Hematopoietic multipotent progenitor cell treated with erythropoietin and hydrocortisone succinate and interleukin-3 and kit ligand, for 4 days (in vitro differentiated cells): ENCODE measurements around the gene GNAO1.
A peak's percentile ranks its signal among the peaks of the same experiment; 100 is the strongest.

Experiments used
- DNase-seq: peaks from one replicate; pipeline ENCODE4 v3.0.0-alpha.2; 2015

Gene GNAO1

DNA sequence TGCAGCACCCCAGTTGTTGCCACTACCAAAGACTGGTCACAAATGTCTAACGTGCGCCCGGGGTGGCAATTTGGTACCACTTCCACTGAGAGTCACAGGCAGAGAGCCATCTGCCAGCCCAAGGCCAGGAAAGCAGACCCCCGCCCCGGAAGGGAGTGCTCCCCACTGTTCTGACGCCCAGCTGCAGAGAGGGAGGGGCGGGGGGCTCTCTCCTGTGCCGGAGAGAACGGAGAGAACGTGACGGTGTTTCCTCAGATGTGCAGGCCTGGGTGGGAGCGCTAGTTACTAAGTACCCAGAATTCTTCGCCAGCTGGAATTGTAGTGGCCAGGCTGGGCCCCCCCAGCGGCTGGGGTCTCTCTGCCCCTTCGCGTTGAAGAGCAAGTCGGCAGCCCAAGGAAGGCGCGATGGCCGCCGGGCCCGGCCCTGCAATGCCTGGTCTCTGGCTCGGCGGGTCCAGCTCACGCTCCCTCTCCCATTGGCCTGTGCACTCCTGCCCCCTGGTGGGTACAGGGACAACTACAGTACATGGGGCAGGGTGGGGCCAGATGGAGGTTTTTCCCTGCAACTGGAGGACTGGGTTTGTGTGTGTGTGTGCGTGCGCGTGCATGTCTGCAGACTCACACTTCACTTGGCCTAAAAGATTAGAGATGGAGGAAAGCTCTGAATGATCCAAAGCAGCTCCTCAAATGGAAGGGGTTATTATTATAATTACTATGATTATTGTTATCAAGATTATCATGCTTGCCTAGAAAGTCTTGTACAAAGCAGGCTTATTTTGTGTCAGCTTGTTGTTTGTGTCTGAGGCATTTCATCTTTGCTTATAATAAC is 126.9 kb downstream of the GNAO1 start:
- peak; percentile 88 for DNase-seq

DNA sequence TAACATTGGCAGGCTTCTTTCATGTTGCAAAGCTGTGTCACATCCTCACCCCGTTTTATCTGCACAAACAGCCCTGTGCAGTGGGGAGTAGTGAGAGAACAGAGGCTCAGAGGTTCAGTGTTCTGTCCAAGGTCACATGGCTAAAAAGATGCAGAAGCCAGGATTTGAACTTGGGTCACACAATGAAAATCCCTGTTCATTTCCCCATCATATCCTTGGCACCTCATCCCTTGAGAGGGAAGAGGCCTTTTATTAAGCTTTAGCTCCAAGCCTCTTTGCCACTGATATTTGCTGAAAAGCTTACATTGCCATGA is 127.5 kb downstream of the GNAO1 start:
- DNase-seq, result no peak

DNA sequence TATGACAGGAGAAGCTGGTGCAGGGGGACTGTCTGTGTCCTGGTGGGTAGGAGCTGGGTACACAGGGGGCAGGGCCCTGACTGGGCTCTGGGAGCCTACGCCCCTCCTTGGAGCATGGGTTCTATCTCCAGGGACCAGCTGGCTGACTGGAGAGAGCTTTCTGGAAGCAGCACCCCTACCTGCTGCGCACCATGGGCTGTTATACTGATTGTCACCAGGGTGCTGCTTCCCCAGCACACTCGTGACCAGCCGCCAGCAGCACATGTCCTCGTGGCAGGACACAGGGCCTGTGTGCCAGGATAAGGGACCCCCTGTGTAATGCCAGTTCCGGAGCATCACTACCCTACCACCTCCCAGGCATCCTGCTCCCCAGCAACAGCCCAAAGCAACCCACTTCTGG is 128.1 kb downstream of the GNAO1 start:
- DNase-seq, result peak; percentile 60

DNA sequence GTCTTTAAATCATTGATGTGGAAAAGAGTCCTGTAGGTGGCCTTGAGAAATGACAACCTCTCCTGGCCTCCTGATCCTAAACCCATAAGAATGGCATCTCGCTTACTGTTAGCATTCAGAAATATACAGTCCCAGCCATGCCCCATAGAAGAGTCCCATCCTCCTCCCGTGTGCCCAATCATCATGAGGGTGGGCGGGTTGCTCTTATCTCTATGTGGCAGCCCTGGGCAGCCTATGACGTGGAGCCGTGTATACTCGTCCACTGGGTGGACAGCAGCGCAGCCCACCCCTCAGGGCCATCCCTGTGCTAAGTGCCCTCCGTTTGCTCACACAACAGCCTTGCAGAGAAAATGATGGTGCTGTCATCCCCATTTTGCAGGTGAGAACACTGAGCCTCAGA is 128.8 kb downstream of the GNAO1 start:
- peak; percentile 56 for DNase-seq

DNA sequence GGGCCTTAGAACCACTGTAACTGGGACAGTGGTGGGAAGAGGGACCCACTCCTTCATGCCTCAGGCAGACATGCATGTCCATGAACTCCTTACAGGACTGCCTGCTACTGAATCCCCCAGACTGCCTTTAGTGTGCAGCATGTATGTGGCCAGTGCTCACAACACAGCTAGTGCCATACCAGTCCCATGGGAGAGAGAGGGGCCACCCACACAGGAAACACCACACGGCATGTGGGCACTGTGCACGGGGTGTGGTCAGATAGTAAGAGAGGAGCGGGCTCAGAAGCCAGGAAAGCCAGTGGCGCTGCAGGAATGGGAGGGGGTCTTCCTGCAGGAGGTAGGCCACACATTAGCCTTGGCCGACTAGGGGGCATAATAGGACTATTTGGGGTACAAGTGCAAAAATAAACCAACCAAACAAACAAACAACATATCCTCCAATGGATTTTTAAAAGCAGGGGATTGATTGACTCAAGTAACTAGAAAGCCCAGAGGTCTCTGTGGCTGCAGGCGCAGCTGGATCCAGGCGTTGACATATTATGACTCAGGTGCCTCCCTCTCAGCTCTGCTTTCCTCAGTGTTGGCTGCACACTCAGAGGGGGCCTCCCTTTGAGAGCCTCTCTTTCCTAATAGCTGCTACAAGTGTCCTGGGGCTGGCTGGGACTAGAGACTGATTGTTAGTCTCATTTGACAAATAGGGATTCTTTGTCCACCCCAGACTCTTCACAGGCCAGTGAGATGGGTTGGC is 129.7 kb downstream of the GNAO1 start:
- peak; percentile 50 for DNase-seq

DNA sequence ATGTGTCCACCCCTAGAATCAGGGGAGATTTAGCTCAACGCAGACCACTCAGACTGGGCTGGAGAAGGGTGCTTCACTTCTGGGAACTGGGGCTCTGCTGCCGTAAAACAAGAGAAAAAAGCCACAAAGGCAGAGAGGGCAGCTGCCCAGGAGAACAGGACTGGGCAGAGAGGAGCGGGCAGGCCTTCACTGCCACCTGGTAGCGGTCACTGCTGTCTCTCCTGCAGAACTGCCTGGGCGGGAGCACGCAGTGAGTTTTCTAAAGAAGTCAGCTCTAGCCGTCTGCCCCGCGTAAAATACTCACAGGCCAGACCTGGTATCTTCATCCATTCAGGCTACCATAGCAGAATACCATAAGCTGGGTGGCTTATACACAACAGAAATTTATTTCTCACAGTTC is 130.3 kb downstream of the GNAO1 start:
- DNase-seq, result no peak

DNA sequence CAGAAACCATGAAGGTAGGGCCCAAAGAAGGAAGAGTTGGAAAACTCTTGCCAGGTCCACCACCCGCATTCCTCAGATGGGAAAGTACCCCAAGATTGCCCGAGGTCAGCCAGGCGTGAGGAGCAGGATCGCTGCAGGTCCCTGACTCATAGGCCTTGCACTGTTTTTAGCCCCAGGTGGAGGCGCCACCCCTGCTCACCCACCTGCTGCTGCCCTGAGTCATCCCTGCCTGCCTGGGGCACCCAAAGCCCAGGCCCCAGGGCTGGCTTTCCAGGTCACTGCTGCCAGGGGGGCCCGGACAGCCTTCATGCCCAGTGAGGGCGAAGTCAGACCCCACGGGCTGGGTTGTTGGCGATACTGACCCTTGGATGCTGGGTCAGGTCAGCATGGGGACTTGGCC is 133.1 kb downstream of the GNAO1 start:
- no peak for DNase-seq

DNA sequence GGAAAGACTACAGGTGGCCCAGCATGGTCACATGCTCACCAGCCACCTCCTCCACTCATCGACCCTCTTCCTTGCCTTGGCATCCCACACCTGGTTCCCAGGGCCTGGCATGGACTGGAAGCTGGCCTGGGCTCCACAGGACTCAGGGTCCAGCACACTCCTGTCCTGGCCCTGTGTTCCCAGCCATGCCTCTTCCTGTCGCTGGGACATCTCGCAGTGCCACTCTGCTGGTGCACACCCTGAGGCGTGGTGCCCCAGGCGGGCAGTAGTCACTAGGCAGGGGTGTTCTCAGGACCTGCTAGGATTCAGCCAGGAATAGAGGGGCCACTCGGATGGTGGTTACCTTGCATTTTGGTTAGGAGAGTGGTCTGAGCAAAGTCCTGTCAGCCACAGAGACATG is 134.7 kb downstream of the GNAO1 start:
- no peak for DNase-seq

DNA sequence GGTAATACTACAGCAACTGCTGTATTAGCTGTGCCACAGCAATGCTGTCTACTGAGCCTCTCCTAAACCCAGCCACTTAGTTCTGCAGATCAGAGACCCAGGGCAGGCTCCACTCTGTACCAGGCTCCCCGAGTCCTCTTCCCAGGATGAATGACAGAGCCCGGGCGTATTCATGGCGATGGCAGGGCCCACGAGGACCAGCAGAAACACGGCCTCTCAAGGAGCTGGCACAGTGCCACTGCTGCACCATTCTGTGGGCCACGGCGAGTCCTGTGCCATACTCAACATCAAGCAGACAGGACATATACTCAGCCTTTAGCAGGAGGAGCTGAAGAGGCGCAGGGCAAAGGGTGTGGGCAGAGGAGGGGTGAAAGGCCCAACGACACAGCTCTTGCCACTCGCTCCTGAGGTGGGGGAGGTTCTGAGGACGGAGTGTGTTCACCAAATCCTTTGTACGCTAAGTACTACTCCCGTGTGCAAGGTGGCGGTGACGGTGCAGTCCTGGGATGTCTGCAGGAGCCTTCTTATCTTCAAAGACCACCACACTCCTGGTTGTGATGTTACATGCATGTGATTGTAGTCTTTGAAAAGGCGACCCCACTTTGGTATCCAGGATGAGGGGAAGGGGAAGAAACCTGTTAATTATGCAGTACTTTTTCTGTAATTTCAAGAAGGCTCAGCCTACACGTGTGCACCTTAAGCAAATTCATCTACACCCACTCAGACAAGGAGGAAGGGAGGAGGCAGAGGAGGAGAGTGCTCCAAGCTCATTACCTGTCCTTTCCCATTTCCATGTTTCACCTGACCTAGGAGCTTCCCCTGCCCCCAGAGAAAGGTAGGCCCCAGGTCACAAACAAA is 136.0 kb downstream of the GNAO1 start:
- no peak for DNase-seq

DNA sequence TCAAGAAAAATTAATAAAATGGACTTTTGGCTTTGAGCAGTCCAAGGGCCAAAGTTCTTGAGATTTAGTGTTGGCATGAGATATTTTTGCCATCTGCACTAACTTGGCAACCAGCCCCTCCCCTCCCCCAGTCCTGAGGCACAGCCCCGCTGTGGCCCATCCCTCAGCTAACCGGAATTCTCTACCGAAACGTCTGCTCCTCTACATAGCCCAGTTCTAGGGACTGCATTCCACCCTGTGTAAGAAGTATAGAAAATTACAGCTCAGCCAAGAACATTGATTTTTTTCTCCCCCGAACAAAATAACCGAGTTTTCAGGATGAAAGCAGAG is 136.6 kb downstream of the GNAO1 start:
- no peak for DNase-seq

DNA sequence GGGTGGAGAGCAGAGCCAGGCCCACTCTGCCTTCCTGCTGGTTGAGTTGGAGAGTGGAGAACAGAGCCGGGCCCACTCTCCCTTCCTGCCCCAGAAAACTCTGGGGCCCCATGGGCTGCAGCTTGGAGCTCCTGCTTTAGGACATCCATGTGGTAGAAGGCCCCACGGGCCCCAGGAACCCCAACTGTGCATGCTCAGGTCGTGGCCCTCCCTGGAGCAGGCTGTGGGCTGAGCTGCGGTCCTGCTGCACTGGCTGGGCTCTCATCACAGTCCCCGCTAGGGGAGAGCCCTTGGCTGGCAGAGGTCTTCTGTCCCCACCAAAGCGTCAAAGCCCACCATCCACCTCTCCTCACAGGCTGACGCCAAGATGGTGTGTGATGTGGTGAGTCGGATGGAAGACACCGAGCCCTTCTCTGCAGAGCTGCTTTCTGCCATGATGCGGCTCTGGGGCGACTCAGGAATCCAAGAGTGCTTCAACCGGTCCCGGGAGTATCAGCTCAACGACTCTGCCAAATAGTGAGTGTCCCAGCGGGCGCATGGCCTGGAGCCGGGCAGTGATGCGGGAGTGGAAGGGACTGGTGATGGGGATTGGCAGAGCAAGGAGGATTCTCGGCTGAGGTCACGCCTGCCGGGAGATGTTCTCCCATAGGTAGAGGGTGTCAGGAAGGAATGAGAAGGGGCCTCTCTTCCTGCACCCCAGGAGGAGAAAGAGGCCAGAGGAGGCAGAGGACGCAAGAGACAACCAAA is 137.2 kb downstream of the GNAO1 start:
- no peak for DNase-seq

DNA sequence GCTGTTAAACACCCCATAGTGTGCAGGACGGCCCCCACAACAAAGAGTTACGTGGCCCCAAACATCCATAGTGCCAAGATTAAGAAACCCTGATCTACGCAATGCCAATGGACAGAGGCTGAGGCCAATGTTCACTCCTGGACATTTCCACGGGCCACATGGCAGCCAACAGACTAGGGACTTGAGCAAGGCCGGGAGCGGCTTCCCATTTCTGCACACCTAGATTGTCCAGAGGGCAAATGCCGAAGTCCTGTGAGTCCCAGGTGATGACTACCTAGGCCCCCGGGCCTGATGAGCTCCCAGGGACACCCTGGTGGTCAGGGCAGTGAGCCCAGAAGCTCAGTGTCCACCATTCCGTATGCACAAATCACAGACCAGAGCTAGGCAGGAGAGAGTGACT is 138.6 kb downstream of the GNAO1 start:
- no peak for DNase-seq

DNA sequence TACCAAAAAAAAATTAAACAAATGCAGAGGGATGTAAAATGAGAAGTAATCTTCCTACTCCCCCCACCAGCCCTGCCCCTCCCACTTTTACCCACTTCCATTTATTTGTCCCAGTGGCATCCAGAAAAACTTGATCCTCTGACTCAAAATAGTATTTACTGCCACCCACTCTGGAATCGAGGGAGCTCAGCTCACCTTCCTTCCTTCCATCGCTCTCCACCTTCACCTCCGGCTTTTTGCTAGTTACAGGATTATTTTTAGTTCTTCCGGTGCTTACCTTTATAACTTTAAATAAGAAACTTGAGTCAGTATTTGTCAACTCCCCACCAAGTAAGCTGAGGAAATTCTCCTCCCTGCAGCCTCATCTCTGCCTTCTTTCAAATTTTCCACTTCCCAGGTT is 139.2 kb downstream of the GNAO1 start:
- no peak for DNase-seq

DNA sequence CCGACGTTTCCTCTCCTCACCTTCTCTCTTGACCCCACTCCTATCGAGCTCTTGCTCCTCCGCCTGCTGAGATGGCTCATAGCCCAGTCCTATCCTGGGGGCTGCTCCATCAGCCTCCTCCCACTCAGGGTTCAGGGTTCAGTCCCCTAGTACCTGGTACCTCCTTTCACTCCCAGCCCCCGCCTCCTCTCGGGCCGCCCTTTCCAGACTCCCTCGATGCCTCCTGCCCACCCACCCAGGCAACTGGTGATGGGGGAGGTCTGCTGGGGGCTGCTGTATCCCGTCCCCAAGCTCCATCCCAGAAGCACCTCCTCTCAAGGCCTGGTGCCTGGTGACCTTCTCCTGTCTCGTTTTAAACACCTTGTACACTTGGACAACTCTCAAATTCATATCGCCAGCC is 140.1 kb downstream of the GNAO1 start:
- no peak for DNase-seq

DNA sequence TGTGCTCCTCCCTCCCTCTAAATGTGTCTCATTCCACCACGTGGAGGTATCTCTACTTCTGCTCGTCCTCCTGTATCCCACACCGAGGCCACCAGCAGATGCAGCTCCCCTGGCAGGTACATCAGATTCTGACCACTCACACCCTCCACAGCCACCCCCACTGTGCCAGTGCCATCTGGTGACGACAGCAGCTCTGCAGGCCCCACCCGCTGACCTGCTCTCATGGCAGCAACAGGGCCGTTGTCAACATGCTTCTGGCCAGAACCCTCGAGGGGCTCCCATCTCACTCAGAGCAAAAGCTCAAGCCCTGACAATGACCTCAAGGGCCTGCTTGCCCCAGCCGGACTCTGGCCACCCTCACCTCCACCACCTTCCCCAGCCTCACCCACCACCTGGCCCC is 140.6 kb downstream of the GNAO1 start:
- no peak for DNase-seq

DNA sequence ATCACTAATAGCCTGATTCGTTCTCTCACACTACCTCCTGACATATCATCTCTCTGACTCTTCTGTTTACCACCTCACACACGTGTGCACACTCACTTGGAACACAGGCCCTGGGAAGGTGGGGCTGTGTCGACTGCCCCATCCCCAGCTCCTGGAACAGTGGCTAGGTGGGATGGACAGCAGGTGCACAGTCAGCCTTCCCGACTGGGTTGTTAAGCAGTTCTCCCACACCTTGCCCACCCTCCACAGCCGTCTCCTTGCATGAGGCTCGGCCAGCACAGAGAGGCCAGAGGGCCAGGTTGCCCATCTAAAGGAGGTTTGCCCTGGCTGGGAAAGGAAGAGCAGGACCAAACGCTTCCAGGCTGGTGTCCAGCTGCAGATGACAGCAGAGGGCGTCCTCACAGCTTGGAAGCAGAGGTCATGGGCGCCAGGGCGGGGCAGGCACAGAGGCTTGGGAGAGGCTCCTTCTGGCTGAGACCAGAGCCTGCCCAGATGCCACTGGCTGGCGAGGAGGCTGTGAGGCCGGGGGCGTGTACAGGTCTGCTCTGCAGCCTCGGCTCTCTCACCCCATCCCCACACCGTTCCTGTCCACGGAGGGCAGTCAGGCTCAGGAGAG is 141.3 kb downstream of the GNAO1 start:
- peak; percentile 65 for DNase-seq

DNA sequence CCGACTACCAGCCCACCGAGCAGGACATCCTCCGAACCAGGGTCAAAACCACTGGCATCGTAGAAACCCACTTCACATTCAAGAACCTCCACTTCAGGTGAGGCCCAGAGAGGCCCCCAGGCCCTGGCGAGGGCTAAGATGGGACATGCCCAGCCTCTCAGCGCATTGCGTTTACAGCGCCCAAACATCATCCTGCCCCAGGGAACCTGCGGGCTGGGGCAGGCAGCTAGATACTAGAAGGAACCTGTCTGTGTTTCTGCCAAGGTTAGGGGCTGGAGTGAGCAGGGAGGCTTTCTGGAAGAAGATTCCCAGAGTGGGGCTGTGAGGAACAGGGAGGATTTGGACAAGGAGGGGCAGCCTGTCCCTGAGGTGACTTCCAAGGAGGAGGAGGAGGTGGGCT is 143.5 kb downstream of the GNAO1 start:
- DNase-seq, result no peak

DNA sequence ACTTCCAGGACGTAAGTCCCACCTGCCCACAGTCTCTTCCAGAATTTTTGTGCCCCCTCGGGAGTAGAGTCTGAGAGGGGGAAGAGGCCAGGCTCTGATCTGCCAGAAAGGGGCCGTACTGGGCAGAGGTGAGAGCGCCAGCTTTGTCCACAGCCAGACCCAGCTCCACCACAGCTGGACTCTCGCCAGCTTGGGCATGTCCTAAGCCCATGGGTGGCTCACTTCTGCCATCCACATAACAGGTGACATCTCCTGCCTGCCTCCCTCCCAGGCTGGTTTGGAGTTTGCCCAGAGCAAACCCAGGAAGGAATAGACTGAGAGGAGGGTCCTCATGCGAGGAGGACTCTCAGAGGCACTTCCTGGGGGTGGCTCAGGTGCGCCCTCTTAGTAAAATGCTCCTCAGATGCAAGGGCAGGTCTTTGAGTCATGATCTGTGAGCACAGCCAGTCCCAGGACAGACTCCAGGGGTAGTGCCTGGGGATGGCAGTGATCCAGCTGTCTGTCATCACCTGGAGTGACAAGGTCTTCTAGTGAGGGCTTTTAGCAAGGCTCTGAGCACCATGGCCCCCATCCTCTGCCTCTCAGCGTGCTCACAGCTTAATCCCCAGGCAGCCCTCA is 144.9 kb downstream of the GNAO1 start:
- DNase-seq, result no peak

DNA sequence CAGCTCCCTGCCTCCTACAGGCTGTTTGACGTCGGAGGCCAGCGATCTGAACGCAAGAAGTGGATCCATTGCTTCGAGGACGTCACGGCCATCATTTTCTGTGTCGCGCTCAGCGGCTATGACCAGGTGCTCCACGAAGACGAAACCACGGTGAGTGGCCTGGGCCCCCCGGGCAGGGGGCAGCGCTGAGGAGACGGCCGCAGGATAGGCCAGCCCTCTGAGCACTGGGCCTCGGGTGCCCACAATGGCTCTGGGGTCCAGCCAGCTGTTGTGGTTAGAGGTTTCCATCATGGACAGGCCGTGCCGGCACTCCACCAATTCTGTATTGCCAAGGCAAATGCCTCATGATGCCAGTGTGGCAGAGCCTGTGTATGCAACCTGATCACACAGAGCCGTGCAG is 145.4 kb downstream of the GNAO1 start:
- no peak for DNase-seq

DNA sequence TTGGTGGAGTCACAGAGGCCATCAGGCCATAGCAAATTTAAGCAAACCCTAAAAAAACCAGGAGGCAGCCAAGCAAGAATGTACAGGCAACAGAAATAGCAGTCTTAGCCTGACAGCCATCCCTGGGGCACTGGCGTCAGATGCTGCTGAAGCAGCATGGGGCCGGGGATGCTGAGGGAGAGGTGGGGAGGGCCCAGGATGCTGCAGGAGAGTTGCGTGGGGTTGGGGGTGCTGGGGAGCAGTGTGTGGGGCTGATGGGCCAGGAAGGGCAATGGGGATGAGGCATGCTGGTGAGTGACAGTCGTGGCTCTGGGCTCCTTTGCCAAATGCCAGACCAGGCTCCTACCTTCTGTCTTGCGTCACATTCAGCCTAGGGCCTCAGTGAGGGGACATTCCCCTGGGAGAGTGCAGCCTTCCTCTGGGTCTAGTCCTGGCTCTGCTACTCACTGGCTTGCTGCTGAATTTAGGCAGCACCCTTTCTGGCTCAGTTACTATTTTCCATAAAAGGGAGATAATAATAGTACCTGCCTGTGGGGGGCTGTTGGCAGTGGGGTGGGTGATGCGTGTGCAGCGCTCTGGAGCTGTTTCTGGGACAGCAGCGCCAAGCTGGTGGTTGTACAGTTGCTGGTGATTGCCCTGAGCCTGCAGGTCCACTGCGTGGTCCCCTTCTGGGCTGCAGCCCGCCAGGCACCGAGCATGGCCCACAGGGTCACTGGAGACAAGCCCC is 146.0 kb downstream of the GNAO1 start:
- no peak for DNase-seq

DNA sequence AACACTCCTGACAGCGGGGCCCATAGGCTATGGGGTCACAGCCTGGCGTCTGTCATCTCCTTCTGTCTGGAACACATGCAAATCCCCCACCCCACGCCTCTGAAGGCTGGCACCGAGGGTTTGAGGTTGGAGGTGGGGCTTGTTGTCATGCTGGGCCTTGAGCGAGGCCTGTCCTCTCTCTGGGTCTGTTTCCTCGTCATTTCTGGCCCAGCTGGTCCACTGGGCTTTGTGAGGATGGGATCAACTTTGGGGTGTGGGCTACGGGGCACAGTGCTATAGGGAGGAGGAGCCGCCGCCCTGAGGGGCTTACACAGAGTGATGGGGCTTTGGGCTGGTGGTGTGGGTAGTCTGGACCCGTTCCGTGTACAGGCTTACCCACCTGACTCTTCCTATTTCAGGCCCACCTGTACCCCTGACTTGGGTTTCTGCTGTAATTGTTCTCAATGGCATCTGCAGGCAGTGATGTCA is 146.6 kb downstream of the GNAO1 start:
- DNase-seq, result no peak
